Muscle of leg (tissue), 16 donors: Measurements from ENCODE around the gene PDHX. TPM values are rescaled to one million over a fixed set of nuclear protein-coding genes. Genes with fewer than 3 reads are reported as not detected.

Experiments
- DNase-seq: peaks from one replicate; pipeline ENCODE4 v3.0.0; 2013
- H3K27ac ChIP-seq: one replicate; pipeline ENCODE4 v1.5.1; 2013; ENCODE audit warnings: mild to moderate bottlenecking, low read length, control low read depth
- H3K27me3 ChIP-seq: one replicate; pipeline ENCODE4 v1.6.1; 2013; ENCODE audit warnings: low read length; ENCODE audit not compliant: control insufficient read depth, insufficient read depth
- H3K36me3 ChIP-seq: one replicate; pipeline ENCODE4 v1.6.1; 2013; ENCODE audit warnings: low read length; ENCODE audit not compliant: control insufficient read depth, insufficient read depth
- H3K4me1 ChIP-seq: one replicate; pipeline ENCODE4 v1.6.1; 2013; ENCODE audit warnings: low read length; ENCODE audit not compliant: control insufficient read depth, insufficient read depth
- H3K4me3 ChIP-seq: one replicate; pipeline ENCODE4 v1.5.1; 2013; ENCODE audit warnings: low read length, control low read depth
- H3K9me3 ChIP-seq: replicated peaks from 2 replicates; pipeline ENCODE4 v1.6.1; 2013; ENCODE audit warnings: low read depth, low read length; ENCODE audit not compliant: control insufficient read depth
- WGBS: methylation state at CpG from one replicate; pipeline ENCODE4 v1.1.5; 2013; ENCODE audit warnings: missing lambda C conversion rate; ENCODE audit not compliant: insufficient coverage; 5-methylcytosine and 5-hydroxymethylcytosine counted together
- long read RNA-seq, 11 donors: transcript quantifications; one replicate each; lab custom pipeline, GENCODE V29; 2026
- polyA plus RNA-seq, 8 donors: library from polyadenylated mRNA; unstranded; fragments of 120-200 nt; gene quantifications; one replicate each; pipeline versions ENCODE4 v1.2.1 to v1.2.3, GENCODE V29; 2013; ENCODE audit warnings: inconsistent platforms in 1 of 8, low replicate concordance in 1 of 8; ENCODE audit not compliant: insufficient read length in 8 of 8, insufficient read depth in 1 of 8
- total RNA-seq: library from RNA; stranded (reverse); fragments of 120-200 nt; gene quantifications from one replicate; pipeline ENCODE4 v1.2.4, GENCODE V29; 2013

PDHX gene
- total RNA-seq (28.6 TPM), polyA plus RNA-seq (10 to 100 TPM; 21.8 to 30.3 (median 23.8) TPM)
- long read RNA-seq, donor 1, partial matches to known transcripts, result 8 of 8 reads
- long read RNA-seq, donor 1, other reads (novel, unspliced or antisense), result 0 of 8 reads
- long read RNA-seq, donor 2, partial matches to known transcripts, result 0 of 1 reads
- long read RNA-seq, donor 2, other reads (novel, unspliced or antisense), result 0 of 1 reads
- long read RNA-seq, donor 3, transcript PDHX-201 (11 exons, 2,389 nt), result major isoform, 6 of 7 reads
- long read RNA-seq, donor 3, partial matches to known transcripts, result 0 of 7 reads
- long read RNA-seq, donor 3, other reads (novel, unspliced or antisense), result 0 of 7 reads
- long read RNA-seq, donor 4, partial matches to known transcripts, result 6 of 8 reads
- long read RNA-seq, donor 4, other reads (novel, unspliced or antisense), result 0 of 8 reads
- long read RNA-seq, donor 5, transcript PDHX-201 (11 exons, 2,389 nt), result major isoform, 8 of 94 reads
- long read RNA-seq, donor 5, partial matches to known transcripts, result 31 of 94 reads
- long read RNA-seq, donor 5, other reads (novel, unspliced or antisense), result 54 of 94 reads
- long read RNA-seq, donor 6, transcript PDHX-201 (11 exons, 2,389 nt), result major isoform, 8 of 9 reads
- long read RNA-seq, donor 6, partial matches to known transcripts, result 0 of 9 reads
- long read RNA-seq, donor 6, other reads (novel, unspliced or antisense), result 0 of 9 reads
- long read RNA-seq, donor 7, transcript PDHX-201 (11 exons, 2,389 nt), result major isoform, 6 of 12 reads
- long read RNA-seq, donor 7, partial matches to known transcripts, result 6 of 12 reads
- long read RNA-seq, donor 7, other reads (novel, unspliced or antisense), result 0 of 12 reads
- long read RNA-seq, donor 8, partial matches to known transcripts, result 33 of 74 reads
- long read RNA-seq, donor 8, other reads (novel, unspliced or antisense), result 40 of 74 reads
- long read RNA-seq, donor 9, partial matches to known transcripts, result 0 of 3 reads
- long read RNA-seq, donor 9, other reads (novel, unspliced or antisense), result 0 of 3 reads
- long read RNA-seq, donor 10, partial matches to known transcripts, result 26 of 27 reads
- long read RNA-seq, donor 10, other reads (novel, unspliced or antisense), result 0 of 27 reads
- long read RNA-seq, donor 11, transcript PDHX-201 (11 exons, 2,389 nt), result major isoform, 7 of 33 reads
- long read RNA-seq, donor 11, partial matches to known transcripts, result 24 of 33 reads
- long read RNA-seq, donor 11, other reads (novel, unspliced or antisense), result 0 of 33 reads

DNA sequence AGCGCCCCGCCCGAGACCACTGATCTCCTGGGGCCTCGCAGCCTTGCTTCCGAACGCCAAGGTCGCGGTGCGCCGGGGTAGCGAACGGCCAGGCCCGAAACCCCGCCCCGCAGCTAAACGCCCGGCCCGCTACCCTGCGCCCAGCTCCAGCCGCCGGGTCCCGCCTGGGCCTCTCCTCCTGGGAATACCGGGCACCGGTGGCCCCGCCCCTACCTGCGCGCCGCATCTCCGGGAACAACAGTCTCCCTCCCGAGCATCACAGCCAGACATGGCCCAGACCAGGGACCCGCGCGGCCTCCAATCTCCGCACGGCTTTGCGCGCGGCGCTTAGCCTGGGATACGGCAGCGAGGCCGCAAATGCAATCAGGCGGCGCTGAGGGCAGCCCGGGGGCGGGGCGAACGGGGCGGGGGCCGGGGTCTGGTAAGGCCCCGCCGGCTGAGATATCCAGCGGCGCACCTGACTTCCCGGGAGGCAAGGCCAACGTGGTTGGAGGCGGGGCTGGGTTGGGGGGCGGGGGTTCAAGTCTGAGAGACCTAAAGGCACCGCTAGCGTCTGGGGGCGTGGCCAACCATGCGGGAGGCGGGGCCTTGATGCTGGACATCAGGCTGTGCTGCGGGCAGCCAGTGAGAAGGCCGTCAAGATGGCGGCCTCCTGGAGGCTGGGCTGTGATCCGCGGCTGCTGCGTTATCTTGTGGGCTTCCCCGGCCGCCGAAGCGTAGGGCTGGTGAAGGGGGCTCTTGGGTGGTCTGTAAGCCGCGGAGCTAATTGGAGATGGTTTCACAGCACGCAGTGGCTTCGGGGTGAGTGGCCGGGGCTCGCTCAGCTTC is at the start of gene PDHX, which contains the start of gene APIP:
Gene PDHX (plus strand): TSS at position 604 of the 828 bp plus-strand sequence. CDS start 38 bp downstream, at position 642.
Gene APIP (minus strand): TSS at position 365 of the 828 bp plus-strand sequence. CDS start 95 bp downstream, at position 270.
- H3K9me3 ChIP-seq, result no peaks in the 10 kb centered on the region
- no peaks in the 10 kb centered on the region for H3K27me3 ChIP-seq
- peak within 1 kb of the TSS; percentile 97 for H3K27ac ChIP-seq
- DNase-seq, result peak; percentile 99
- under 1% methylated on average over 70 of the region's 79 CpGs for WGBS
- peak within 1 kb of the TSS; percentile 91 for H3K4me3 ChIP-seq
- H3K4me1 ChIP-seq, result peaks cover 14% of the 10 kb centered on the region
- peaks cover 4% of the 10 kb centered on the region for H3K36me3 ChIP-seq

DNA sequence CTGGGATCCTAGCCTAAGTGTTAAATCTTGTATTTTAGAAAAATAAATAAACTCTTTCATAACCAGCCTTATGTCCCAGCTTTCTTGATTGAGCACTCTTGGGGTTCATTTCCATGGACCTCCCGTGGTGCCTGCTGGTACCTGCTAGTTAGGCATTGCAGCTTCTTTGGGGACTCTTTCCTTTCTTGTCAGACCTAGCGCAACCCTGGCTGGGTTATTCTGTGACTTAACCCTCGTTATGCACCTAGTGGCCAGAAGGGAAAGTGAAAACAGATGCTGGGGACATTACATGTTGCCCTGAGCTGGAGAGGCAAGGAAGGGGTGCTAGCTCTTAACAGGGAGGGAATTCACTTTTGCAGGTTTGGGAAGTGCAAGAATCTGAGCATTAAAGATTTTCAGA is 47.0 kb upstream of the PDHX start:
- WGBS, result 69% methylated on average over 2 of the region's 3 CpGs
- Histone ChIP-seq H3K4me3 (no peak overlapping the region), H3K27me3 (no peaks in the 10 kb centered on the region), H3K4me1 (no peaks in the 10 kb centered on the region), H3K9me3 (no peaks in the 10 kb centered on the region), H3K36me3 (no peaks in the 10 kb centered on the region), H3K27ac (no peak overlapping the region)
- DNase-seq, result no peak

DNA sequence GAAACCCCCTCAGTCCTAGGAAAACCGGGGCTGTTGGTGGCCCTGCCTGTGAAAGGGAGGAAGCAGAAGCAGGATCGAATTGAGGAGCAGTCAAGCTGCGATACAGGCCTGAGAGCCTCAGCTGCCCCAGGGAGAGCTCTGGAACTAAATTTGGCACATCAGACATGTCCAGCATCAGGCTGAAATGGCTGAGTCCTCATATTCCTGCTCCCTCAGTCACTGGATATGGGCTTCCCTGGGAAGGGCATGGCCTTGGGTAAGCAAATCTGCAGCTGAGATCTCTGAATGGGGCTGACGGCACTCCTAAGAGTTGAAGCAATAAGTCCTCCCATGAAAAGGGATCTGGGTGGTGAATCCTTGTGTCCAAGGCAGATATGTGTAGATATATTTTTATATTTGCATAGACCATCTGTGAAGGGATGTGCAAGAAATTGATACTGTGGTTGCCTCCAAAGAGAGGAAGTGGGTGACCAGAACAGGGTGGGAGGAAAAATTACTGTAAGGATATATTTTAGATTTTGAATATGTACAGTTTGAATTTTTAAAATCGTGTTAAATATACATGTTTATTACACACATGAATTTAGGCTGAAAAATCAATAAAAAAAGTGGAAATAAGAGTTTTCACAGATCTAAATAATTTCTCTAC is 45.7 kb upstream of the PDHX start:
- DNase-seq, result peak; percentile 25
- no peak overlapping the region for H3K27ac ChIP-seq
- no peaks in the 10 kb centered on the region for H3K4me1 ChIP-seq
- H3K9me3 ChIP-seq, result no peaks in the 10 kb centered on the region
- WGBS, result 59% methylated on average over 4 of the region's 5 CpGs
- H3K27me3 ChIP-seq, result no peaks in the 10 kb centered on the region
- no peak overlapping the region for H3K4me3 ChIP-seq
- H3K36me3 ChIP-seq, result no peaks in the 10 kb centered on the region

DNA sequence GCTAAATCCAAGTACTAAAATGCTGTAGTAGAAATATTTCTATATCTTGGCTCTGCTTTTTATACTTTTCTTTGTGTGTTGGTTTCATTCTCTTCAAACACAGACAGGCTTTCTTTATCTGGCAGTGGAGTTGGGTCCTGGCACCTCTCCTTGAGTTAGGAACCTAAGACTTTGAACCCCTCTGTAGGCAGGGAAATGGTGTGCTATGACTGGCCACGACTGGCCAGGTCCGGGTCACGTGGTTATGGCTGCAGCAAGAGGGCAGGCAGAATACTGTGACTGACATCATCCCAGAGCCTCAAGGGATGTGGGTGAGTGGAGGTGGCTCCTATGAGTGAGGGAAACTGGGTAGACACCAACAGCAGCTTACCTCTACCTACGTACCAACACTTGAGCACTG is 42.2 kb upstream of the PDHX start:
- no peaks in the 10 kb centered on the region for H3K4me1 ChIP-seq
- 85% methylated on average over 3 of the region's 4 CpGs for WGBS

DNA sequence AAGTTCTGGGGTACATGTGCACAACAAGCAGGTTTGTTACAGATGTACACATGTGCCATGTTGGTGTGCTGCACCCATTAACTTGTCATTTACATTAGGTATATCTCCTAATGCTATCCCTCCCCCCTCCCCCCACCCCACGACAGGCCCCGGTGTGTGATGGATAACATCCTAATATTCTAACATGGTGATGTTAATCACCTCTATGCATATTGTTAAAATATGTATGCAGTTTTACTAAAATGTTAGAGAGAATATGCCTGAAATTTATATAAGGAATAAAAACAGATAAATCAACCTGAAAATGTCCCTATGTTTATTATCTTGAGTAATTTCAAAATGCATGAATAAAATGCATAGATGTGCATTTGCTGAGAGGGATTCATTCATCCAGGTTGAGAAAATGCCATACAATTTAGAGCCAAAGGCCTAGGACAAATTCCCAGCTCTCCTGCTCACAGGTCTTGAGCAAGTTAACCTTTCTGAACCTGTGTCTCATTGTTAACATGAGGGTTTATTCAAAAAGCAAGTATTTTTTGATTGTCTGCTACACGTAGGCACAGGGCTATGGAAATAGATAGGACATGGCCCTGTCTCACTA is 38.9 kb upstream of the PDHX start:
- no peak overlapping the region for H3K4me3 ChIP-seq
- 100% methylated on average over 1 of the region's 3 CpGs for WGBS
- no peak overlapping the region for H3K27ac ChIP-seq
- no peaks in the 10 kb centered on the region for H3K9me3 ChIP-seq
- H3K4me1 ChIP-seq, result no peaks in the 10 kb centered on the region
- H3K36me3 ChIP-seq, result peaks cover 2% of the 10 kb centered on the region
- DNase-seq, result no peak
- H3K27me3 ChIP-seq, result no peaks in the 10 kb centered on the region

More for the DNA sequence above, 42.2 kb upstream of the PDHX start:
- DNase-seq, result no peak
- Histone ChIP-seq H3K27ac (no peak overlapping the region), H3K36me3 (no peaks in the 10 kb centered on the region), H3K9me3 (no peaks in the 10 kb centered on the region), H3K4me3 (no peak overlapping the region), H3K27me3 (no peaks in the 10 kb centered on the region)

DNA sequence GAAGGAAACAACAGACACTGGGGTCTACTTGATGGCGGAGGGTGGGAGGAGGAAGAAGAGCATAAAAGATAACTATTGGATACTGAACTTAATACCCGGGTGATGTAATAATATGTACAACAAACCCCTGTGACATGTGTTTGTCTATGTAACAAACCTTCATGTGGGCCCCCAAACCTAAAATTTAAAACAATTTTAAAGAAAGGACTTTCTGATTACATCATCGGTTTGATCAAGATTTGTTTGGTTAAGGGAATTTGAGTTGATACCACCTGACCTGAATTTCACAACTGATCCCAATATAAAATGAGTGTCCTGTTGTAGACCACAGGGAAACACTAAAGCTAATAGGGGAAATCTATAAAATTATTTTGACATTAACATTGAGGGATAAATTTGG is 34.5 kb upstream of the PDHX start:
- DNase-seq, result no peak
- H3K9me3 ChIP-seq, result no peaks in the 10 kb centered on the region
- no peaks in the 10 kb centered on the region for H3K4me1 ChIP-seq
- no peak overlapping the region for H3K27ac ChIP-seq
- WGBS, result no CpG with 5 or more reads among the region's 3 CpGs
- H3K36me3 ChIP-seq, result peaks cover 5% of the 10 kb centered on the region
- H3K4me3 ChIP-seq, result no peak overlapping the region
- H3K27me3 ChIP-seq, result no peaks in the 10 kb centered on the region

DNA sequence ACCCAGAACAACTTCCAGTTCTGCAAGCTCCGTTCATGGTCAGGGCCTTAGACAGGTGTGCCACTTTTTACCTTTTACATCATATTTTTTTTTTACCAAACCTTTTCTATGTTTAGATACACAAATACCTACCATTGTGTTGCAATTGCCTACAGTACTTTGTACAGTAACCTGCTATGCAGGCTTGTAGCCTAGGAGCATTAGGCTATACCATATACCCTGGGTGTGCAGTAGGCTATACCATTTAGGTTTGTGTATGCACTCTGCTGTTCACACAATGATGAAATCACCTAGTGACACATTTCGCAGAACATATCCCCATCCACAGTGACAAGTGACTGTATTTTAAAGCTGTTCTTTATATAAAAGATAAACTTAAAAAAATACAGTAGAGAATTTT is 29.8 kb upstream of the PDHX start:
- no peaks in the 10 kb centered on the region for H3K27me3 ChIP-seq
- no peak overlapping the region for H3K27ac ChIP-seq
- WGBS, result 100% methylated on average over 1 of the region's 2 CpGs
- H3K4me1 ChIP-seq, result no peaks in the 10 kb centered on the region
- no peak for DNase-seq
- no peak overlapping the region for H3K4me3 ChIP-seq
- no peaks in the 10 kb centered on the region for H3K9me3 ChIP-seq
- H3K36me3 ChIP-seq, result peaks cover 7% of the 10 kb centered on the region

DNA sequence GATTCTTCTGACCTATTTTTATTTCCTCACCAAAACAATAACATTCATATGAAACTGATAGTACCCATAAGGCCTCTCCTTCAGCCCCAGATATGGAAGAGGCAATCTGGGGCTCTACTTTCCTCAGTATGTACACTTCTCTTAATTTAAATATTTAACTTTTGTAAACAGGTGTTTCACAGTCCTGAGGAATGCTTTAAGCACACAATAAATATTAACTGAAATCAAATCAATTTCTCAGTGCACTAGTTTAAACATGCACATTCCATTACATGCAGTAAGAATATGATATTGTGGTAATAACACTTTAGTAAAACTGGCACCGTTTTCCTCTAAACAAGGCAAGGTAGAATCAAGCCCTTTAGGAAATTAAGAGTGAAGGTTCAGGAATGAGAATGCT is 29.2 kb upstream of the PDHX start:
- Histone ChIP-seq H3K27ac (no peak overlapping the region), H3K4me1 (no peaks in the 10 kb centered on the region), H3K4me3 (no peak overlapping the region), H3K36me3 (peaks cover 5% of the 10 kb centered on the region), H3K9me3 (no peaks in the 10 kb centered on the region), H3K27me3 (no peaks in the 10 kb centered on the region)
- WGBS, result no CpG with 5 or more reads among the region's 1 CpG
- DNase-seq, result no peak
